Cardiac ventricle fibroblast (primary cell): Measurements from ENCODE around the gene PTGDR. TPM values are rescaled to one million over a fixed set of nuclear protein-coding genes. Genes with fewer than 3 reads are reported as not detected.

ENCODE experiments used
- total RNA-seq: library from RNA; depleted of rRNA; stranded (reverse); fragments of >200 nt; gene quantifications from 2 replicates; pipeline ENCODE4 v1.2.3, GENCODE V29; 2015

The PTGDR gene, protein sequence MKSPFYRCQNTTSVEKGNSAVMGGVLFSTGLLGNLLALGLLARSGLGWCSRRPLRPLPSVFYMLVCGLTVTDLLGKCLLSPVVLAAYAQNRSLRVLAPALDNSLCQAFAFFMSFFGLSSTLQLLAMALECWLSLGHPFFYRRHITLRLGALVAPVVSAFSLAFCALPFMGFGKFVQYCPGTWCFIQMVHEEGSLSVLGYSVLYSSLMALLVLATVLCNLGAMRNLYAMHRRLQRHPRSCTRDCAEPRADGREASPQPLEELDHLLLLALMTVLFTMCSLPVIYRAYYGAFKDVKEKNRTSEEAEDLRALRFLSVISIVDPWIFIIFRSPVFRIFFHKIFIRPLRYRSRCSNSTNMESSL
- 0.29 and 0.37 TPM in 2 replicates for total RNA-seq

DNA sequence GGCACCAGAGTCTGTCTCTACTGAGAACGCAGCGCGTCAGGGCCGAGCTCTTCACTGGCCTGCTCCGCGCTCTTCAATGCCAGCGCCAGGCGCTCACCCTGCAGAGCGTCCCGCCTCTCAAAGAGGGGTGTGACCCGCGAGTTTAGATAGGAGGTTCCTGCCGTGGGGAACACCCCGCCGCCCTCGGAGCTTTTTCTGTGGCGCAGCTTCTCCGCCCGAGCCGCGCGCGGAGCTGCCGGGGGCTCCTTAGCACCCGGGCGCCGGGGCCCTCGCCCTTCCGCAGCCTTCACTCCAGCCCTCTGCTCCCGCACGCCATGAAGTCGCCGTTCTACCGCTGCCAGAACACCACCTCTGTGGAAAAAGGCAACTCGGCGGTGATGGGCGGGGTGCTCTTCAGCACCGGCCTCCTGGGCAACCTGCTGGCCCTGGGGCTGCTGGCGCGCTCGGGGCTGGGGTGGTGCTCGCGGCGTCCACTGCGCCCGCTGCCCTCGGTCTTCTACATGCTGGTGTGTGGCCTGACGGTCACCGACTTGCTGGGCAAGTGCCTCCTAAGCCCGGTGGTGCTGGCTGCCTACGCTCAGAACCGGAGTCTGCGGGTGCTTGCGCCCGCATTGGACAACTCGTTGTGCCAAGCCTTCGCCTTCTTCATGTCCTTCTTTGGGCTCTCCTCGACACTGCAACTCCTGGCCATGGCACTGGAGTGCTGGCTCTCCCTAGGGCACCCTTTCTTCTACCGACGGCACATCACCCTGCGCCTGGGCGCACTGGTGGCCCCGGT is at the start of gene PTGDR:
Gene PTGDR, plus strand, starts transcription at position 198 of the 778 bp plus-strand sequence. Its CDS starts 117 bp downstream, at position 315.

DNA sequence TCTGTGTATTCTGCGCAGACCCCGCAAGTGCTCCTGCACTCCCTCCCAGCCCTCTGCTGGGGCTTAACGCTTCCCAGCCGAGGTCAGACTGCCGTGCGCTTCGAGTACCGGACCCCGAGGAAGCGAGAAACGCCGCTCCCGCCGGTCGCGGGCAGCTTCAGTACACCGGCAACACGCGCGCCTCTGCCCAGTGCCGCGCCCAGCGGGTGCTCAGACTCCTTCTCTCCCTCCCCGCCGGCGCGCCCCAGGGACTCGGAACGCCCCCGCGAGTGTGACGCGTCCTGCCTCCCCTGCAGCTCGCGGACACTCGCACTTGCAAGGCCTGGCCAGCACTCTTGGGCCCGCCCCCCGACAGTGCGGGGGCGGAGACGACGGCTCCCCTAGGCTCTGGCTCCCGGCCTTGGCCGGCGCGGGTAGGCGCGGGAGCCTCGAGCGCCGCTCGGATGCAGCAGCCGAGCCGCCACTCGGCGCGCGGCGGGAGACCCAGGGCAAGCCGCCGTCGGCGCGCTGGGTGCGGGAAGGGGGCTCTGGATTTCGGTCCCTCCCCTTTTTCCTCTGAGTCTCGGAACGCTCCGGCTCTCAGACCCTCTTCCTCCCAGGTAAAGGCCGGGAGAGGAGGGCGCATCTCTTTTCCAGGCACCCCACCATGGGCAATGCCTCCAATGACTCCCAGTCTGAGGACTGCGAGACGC is 46.6 kb downstream of the PTGDR start, which contains the start of gene PTGER2:
Gene PTGER2, plus strand, starts transcription at position 410 of the 692 bp plus-strand sequence. Its CDS starts 237 bp downstream, at position 647.

Other genes with a start within 250 kb of the PTGDR start
- gene NID2, start 198.6 kb upstream of the PTGDR start, total RNA-seq = 852 and 1,009 TPM in 2 replicates
- 5.6 and 7.1 TPM in 2 replicates for gene PTGER2, start 46.6 kb downstream of the PTGDR start, total RNA-seq